ENCODE data around the gene PRICKLE2. TPM values are rescaled to one million over a fixed set of nuclear protein-coding genes. Genes with fewer than 3 reads are reported as not detected.

The PRICKLE2 gene
- total RNA-seq, 1 experiment from 2014 or later = 3.2 TPM

- no peak overlapping the region for H3K4me2 ChIP-seq (ENCODE audit: insufficient read depth, insufficient read length, low read length)
- Mint-ChIP-seq H3K27ac (no peak overlapping the region), H3K36me3 (ENCODE audit: insufficient read depth in 1 of 3, low read depth in 3 of 3) (peaks cover 3 to 22% (median 12%) of the 10 kb centered on the region in 3 experiments; a peak in 6 of 7 replicates), H3K4me1 (peaks cover 36 to 45% of the 10 kb centered on the region in 2 experiments), H3K4me3 (no peak overlapping the region), H3K27me3 (ENCODE audit: low read depth) (peaks cover 2% of the 10 kb centered on the region; the same call in 1 of the 2 replicates), H3K9me3 (peaks cover 21 to 22% of the 10 kb centered on the region in 2 experiments)
- H2AK5ac ChIP-seq (ENCODE audit: insufficient read length, low read length) = no peak overlapping the region
- H3K56ac ChIP-seq (ENCODE audit: insufficient read length, low read depth, low read length) = no peak overlapping the region
- no peak overlapping the region for H2BK15ac ChIP-seq (ENCODE audit: low read depth, low read length)
- no peaks in the 10 kb centered on the region for H3K27me3 ChIP-seq (ENCODE audit: insufficient read depth, low read length)
- no peak overlapping the region for H4K91ac ChIP-seq (ENCODE audit: insufficient read length, low read depth, low read length)
- no peaks in the 10 kb centered on the region for H3K23me2 ChIP-seq (ENCODE audit: insufficient read length, low read depth, low read length, poor library complexity, severe bottlenecking)
- no peak overlapping the region for H2BK120ac ChIP-seq (ENCODE audit: low read depth, low read length, poor library complexity, severe bottlenecking)
- no peak overlapping the region for H2BK5ac ChIP-seq (ENCODE audit: insufficient read length, low read length)
- no peak overlapping the region for H3K4ac ChIP-seq (ENCODE audit: low read depth, low read length)
- H3K79me2 ChIP-seq (ENCODE audit: insufficient read depth, low read length) = no peaks in the 10 kb centered on the region
- no peak overlapping the region for H2BK12ac ChIP-seq (ENCODE audit: insufficient read length, low read depth, low read length)
- H3K23ac ChIP-seq (ENCODE audit: insufficient read length, low read depth, low read length) = no peak overlapping the region
- H3K4me1 ChIP-seq (ENCODE audit: insufficient read depth, low read length) = peaks cover 3% of the 10 kb centered on the region; the same call in 1 of the 2 replicates
- no peak overlapping the region for H4K5ac ChIP-seq (ENCODE audit: insufficient read length, low read depth, low read length)
- no peak overlapping the region for H2AFZ ChIP-seq (ENCODE audit: low read length)
- H4K20me1 ChIP-seq (ENCODE audit: control insufficient read depth, insufficient read depth, insufficient read length) = no peaks in the 10 kb centered on the region
- H3K27ac ChIP-seq (ENCODE audit: insufficient read length, low read depth, low read length) = no peak overlapping the region
- WGBS (ENCODE audit: extremely low coverage, insufficient read length, low lambda C conversion rate) = no CpG with 5 or more reads among the region's 2 CpGs
- no peak overlapping the region for H3K9ac ChIP-seq (ENCODE audit: extremely low read depth, insufficient read length, low read length)
- no peaks in the 10 kb centered on the region for H3K9me3 ChIP-seq (ENCODE audit: control insufficient read depth, low read depth, low read length)
- no peaks in the 10 kb centered on the region for H3K79me1 ChIP-seq (ENCODE audit: insufficient read depth, low read depth, low read length, poor library complexity, severe bottlenecking)
- no peak overlapping the region for H3K18ac ChIP-seq (ENCODE audit: insufficient read length, low read depth, low read length)
- peak; percentile 46; the same call in 2 of the 3 replicates for TF ChIP-seq CTCF (conservative IDR thresholded peaks at IDR 0.05)
- H3T11ph ChIP-seq (ENCODE audit: low read length) = no peak overlapping the region
- no peak overlapping the region for H3K14ac ChIP-seq (ENCODE audit: insufficient read depth, low read length)
- no peak overlapping the region for H2BK20ac ChIP-seq (ENCODE audit: low read depth, low read length, poor library complexity, severe bottlenecking)
- no peak for DNase-seq
- H4K8ac ChIP-seq (replicated peaks; ENCODE audit: insufficient read length, low read depth, low read length) = no peak overlapping the region
These were observed 113.4 kb downstream of the PRICKLE2 start for GRCh38 chr3:64111872-64112271.
